Measurements from ENCODE around the gene HAUS8. TPM values are rescaled to one million over a fixed set of nuclear protein-coding genes. Genes with fewer than 3 reads are reported as not detected.

The HAUS8 gene
- total RNA-seq, 1 donor from 2014 or later, result 18.8 TPM

- no peak for DNase-seq (ENCODE audit: extremely low spot score, unreplicated experiment)
- peaks cover 12% of the 10 kb centered on the region for H3K36me3 Mint-ChIP-seq
These were observed 13.6 kb downstream of the HAUS8 start for GRCh38 chr19:17061691-17062090.

GRCh38 chr19:17061205-17061604 lies 14.0 kb downstream of the HAUS8 start:
- Mint-ChIP-seq H3K36me3 (peaks cover 12% of the 10 kb centered on the region), H3K4me3 (no peak overlapping the region), H3K27me3 (no peaks in the 10 kb centered on the region), H3K4me1 (ENCODE audit: unreplicated experiment) (peaks cover 4% of the 10 kb centered on the region), H3K27ac (no peak overlapping the region), H3K9me3 (no peaks in the 10 kb centered on the region)
- no peak for DNase-seq (ENCODE audit: extremely low spot score, unreplicated experiment)
- no peak for TF ChIP-seq CTCF (conservative IDR thresholded peaks at IDR 0.05)

More at GRCh38 chr19:17061691-17062090, 13.6 kb downstream of the HAUS8 start:
- H3K27ac Mint-ChIP-seq, result no peak overlapping the region
- peaks cover 4% of the 10 kb centered on the region for H3K4me1 Mint-ChIP-seq (ENCODE audit: unreplicated experiment)
- no peak overlapping the region for H3K4me3 Mint-ChIP-seq
- H3K9me3 Mint-ChIP-seq, result no peaks in the 10 kb centered on the region
- H3K27me3 Mint-ChIP-seq, result no peaks in the 10 kb centered on the region
- TF ChIP-seq CTCF (conservative IDR thresholded peaks at IDR 0.05), result no peak

GRCh38 chr19:17060802-17061201 lies 14.4 kb downstream of the HAUS8 start:
- Mint-ChIP-seq H3K27me3 (no peaks in the 10 kb centered on the region), H3K9me3 (no peaks in the 10 kb centered on the region), H3K4me1 (ENCODE audit: unreplicated experiment) (peaks cover 4% of the 10 kb centered on the region), H3K36me3 (peaks cover 12% of the 10 kb centered on the region), H3K27ac (peak overlapping the region; percentile 13), H3K4me3 (no peak overlapping the region)
- no peak for TF ChIP-seq CTCF (conservative IDR thresholded peaks at IDR 0.05)
- DNase-seq (ENCODE audit: extremely low spot score, unreplicated experiment), result no peak

GRCh38 chr19:17058236-17058635 lies 17.0 kb downstream of the HAUS8 start:
- no peak for DNase-seq (ENCODE audit: extremely low spot score, unreplicated experiment)
- Mint-ChIP-seq H3K27me3 (no peaks in the 10 kb centered on the region), H3K4me3 (no peak overlapping the region), H3K27ac (no peak overlapping the region), H3K36me3 (no peaks in the 10 kb centered on the region), H3K9me3 (no peaks in the 10 kb centered on the region), H3K4me1 (ENCODE audit: unreplicated experiment) (no peaks in the 10 kb centered on the region)
- TF ChIP-seq CTCF (conservative IDR thresholded peaks at IDR 0.05), result no peak

GRCh38 chr19:17055636-17056035 lies 19.6 kb downstream of the HAUS8 start:
- Mint-ChIP-seq H3K9me3 (no peaks in the 10 kb centered on the region), H3K27ac (no peak overlapping the region), H3K4me3 (no peak overlapping the region), H3K4me1 (ENCODE audit: unreplicated experiment) (peaks cover 3% of the 10 kb centered on the region), H3K27me3 (no peaks in the 10 kb centered on the region), H3K36me3 (peaks cover 15% of the 10 kb centered on the region)
- no peak for TF ChIP-seq CTCF (conservative IDR thresholded peaks at IDR 0.05)
- no peak for DNase-seq (ENCODE audit: extremely low spot score, unreplicated experiment)

GRCh38 chr19:17054746-17055145 lies 20.5 kb downstream of the HAUS8 start:
- peaks cover 3% of the 10 kb centered on the region for H3K4me1 Mint-ChIP-seq (ENCODE audit: unreplicated experiment)
- H3K27ac Mint-ChIP-seq, result no peak overlapping the region
- no peaks in the 10 kb centered on the region for H3K9me3 Mint-ChIP-seq
- peaks cover 15% of the 10 kb centered on the region for H3K36me3 Mint-ChIP-seq
- TF ChIP-seq CTCF (conservative IDR thresholded peaks at IDR 0.05), result no peak
- no peak overlapping the region for H3K4me3 Mint-ChIP-seq
- no peaks in the 10 kb centered on the region for H3K27me3 Mint-ChIP-seq
- no peak for DNase-seq (ENCODE audit: extremely low spot score, unreplicated experiment)

Data from type B pancreatic cell (in vitro differentiated cells).